GM10266 (cell line): ENCODE results near the gene CERS2.

Experiments used
- DNase-seq: peaks from one replicate; pipeline ENCODE4 v3.0.0; 2012; ENCODE audit errors: extremely low spot score
- CTCF ChIP-seq: IDR thresholded peaks from 2 replicates; pipeline ENCODE4 v1.5.1; 2012; ENCODE audit warnings: mild to moderate bottlenecking, low read depth; ENCODE audit not compliant: control insufficient read depth, insufficient read depth; ENCODE audit errors: missing control alignments

The CERS2 gene

DNA sequence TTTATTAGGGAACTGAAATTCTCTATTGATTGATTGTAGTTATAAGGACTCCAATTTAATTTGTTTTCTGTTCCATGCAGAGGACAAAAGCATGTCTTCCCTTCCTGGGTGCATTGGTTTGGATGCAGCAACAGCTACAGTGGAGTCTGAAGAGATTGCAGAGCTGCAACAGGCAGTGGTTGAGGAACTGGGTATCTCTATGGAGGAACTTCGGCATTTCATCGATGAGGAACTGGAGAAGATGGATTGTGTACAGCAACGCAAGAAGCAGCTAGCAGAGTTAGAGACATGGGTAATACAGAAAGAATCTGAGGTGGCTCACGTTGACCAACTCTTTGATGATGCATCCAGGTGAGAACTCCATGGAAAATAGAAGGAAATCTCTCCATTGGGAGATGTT is 47.0 kb downstream of the CERS2 start:
- no peak for TF ChIP-seq CTCF

DNA sequence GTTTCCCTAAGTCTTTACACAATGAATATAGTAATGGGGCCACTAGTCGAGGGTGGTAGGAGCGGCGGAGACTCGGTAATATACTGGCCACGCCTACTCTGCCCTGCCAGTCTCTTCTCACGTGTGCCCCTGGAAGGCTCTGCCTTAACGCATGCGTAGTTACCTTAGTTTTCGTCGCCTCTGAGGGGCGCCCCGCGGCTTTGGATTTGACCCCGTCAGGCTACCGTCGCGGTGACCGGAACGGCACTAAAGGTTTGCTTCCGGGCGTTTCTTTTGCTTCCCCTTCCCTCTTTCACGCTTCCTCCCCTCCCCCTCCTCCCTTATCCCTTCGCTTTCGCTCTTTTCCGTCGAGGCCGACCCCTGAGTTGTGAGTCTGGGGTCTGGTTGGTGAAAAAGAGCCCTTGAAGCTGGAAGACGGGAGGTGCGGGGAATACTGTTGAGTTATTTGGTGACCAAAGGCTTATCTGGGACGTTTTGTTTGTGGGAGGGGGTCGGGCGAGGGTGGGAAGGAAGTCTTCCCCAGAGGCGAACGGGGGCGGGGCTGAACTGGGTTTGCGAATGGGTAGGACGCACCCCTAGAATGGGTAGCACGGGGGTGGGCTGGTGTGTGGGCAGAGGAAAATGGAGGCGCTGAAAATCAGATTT is 48.4 kb downstream of the CERS2 start, which contains the start of gene SETDB1:
Gene SETDB1, plus strand, starts transcription at position 267 of the 645 bp plus-strand sequence. CDS start 1,352 bp downstream, outside the sequence.
- TF ChIP-seq CTCF: no peak
- peak; percentile 86 for DNase-seq

More for the DNA sequence above, 47.0 kb downstream of the CERS2 start:
- no peak for DNase-seq

DNA sequence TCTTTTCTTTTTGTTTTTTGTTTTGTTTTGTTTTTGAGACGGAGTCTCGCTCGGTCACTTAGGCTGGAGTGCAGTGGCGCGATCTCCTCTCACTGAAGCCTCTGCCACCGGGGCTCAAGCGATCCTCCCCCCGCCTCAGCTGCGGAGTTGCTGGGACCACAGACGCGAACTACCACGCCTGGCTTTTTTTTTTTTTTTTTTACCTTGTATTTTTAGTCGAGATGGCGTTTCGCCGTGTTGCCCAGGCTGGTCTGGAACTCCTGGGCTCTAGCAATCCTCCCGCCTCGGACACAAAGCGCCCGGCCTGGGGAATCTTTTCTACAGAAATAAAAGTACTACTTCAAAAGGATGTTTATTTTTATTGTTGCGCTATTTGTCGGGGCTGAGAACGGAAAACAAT is 49.6 kb downstream of the CERS2 start:
- no peak for TF ChIP-seq CTCF
- no peak for DNase-seq

DNA sequence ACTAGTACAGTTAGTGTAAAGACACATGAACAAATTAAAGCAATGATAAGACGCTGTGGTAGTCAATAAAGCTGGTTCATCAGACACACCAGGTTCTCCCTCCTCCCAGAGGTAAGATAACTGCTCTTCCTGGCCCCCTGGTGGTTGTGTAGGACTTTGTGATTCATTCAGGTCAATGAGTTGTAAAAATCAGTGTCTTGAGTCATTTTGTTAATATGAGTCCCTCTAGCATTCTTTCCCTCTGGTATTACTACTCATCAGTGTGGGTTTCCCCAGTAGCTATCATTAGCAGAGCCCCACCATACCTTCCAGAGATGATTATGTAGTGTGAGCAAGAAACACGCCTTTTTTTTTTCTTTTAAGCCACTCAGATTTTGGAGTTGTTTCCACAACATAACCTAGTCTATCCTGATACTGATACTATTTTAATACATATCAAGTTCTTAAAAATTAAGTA is 52.1 kb downstream of the CERS2 start:
- peak; percentile 76 for TF ChIP-seq CTCF
- DNase-seq: peak; percentile 71

DNA sequence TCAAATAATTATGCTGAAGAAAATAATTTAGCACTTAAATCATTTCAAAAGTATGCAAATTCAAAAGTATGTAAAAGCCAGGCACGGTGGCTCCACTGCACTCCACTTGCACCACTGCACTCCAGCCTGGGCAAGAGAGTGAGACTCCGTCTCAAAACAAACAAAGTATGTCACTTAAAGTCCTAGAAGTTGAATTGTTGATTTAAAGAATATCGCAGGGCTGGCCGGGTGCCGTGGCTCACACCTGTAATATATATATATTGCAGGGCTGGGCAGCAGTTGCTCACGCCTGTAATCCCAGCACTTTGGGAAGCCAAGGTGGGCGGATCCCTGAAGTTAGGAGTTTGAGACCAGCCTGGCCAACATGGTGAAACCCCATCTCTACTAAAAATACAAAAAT is 57.2 kb downstream of the CERS2 start:
- no peak for DNase-seq
- no peak for TF ChIP-seq CTCF
